ENCODE results near the gene TRAK1. TPM values are rescaled to one million over a fixed set of nuclear protein-coding genes. Genes with fewer than 3 reads are reported as not detected.

The TRAK1 gene
- polyA plus RNA-seq, 3 donors from 2014 or later: 2.1 to 7.8 (median 4.4) TPM

- Mint-ChIP-seq H3K27ac (peak overlapping the region in 1 of 6 donors; percentile 56), H3K36me3 (no peaks in the 10 kb centered on the region)
- no peak for DNase-seq
These were observed 33.5 kb upstream of the TRAK1 start for GRCh38 chr3:42057561-42058211.

GRCh38 chr3:42061025-42061712, 30.0 kb upstream of the TRAK1 start:
- Mint-ChIP-seq H3K27me3 (ENCODE audit: low read depth in 3 of 3) (peaks cover 0 to 2% (median 0%) of the 10 kb centered on the region in 3 donors), H3K4me3 (no peak overlapping the region), H3K36me3 (no peaks in the 10 kb centered on the region), H3K27ac (no peak overlapping the region), H3K9me3 (no peaks in the 10 kb centered on the region), H3K4me1 (peaks cover 25 to 46% of the 10 kb centered on the region in 2 donors)
- DNase-seq: no peak

More at GRCh38 chr3:42057561-42058211, 33.5 kb upstream of the TRAK1 start:
- H3K9me3 Mint-ChIP-seq: no peaks in the 10 kb centered on the region
- H3K4me1 Mint-ChIP-seq: peaks cover 26 to 54% of the 10 kb centered on the region in 2 donors
- no peak overlapping the region for H3K4me3 Mint-ChIP-seq
- H3K27me3 Mint-ChIP-seq (ENCODE audit: low read depth in 3 of 3): peaks cover 0 to 2% (median 2%) of the 10 kb centered on the region in 3 donors

- Mint-ChIP-seq H3K9me3 (no peaks in the 10 kb centered on the region), H3K36me3 (no peaks in the 10 kb centered on the region), H3K4me3 (no peak overlapping the region), H3K27ac (no peak overlapping the region), H3K4me1 (peaks cover 28 to 53% of the 10 kb centered on the region in 2 donors), H3K27me3 (ENCODE audit: low read depth in 3 of 3) (peaks cover 0 to 2% (median under 1%) of the 10 kb centered on the region in 3 donors)
- no peak for DNase-seq
These were observed 29.3 kb upstream of the TRAK1 start for GRCh38 chr3:42061713-42062380.

GRCh38 chr3:42062464-42062863, 28.7 kb upstream of the TRAK1 start:
- peaks cover 0 to 2% (median 2%) of the 10 kb centered on the region in 3 donors for H3K27me3 Mint-ChIP-seq (ENCODE audit: low read depth in 3 of 3)
- no peak for DNase-seq
- H3K4me3 Mint-ChIP-seq: no peak overlapping the region
- peaks cover 29 to 54% of the 10 kb centered on the region in 2 donors for H3K4me1 Mint-ChIP-seq
- no peaks in the 10 kb centered on the region for H3K36me3 Mint-ChIP-seq
- no peak overlapping the region for H3K27ac Mint-ChIP-seq
- H3K9me3 Mint-ChIP-seq: no peaks in the 10 kb centered on the region

GRCh38 chr3:42063888-42064287, 27.3 kb upstream of the TRAK1 start:
- Mint-ChIP-seq H3K27ac (no peak overlapping the region), H3K27me3 (ENCODE audit: low read depth in 3 of 3) (peaks cover 0 to 2% (median 0%) of the 10 kb centered on the region in 3 donors), H3K9me3 (no peaks in the 10 kb centered on the region), H3K4me3 (no peak overlapping the region), H3K4me1 (peaks cover 26 to 51% of the 10 kb centered on the region in 2 donors), H3K36me3 (no peaks in the 10 kb centered on the region)
- DNase-seq: no peak

- Mint-ChIP-seq H3K9me3 (no peaks in the 10 kb centered on the region), H3K4me1 (peaks cover 28 to 47% of the 10 kb centered on the region in 2 donors), H3K27me3 (ENCODE audit: low read depth in 3 of 3) (peaks cover 0 to 2% (median 0%) of the 10 kb centered on the region in 3 donors), H3K36me3 (no peaks in the 10 kb centered on the region), H3K4me3 (no peak overlapping the region), H3K27ac (peak overlapping the region in 2 of 6 donors; percentile 35 to 44)
- DNase-seq: no peak
These were observed 24.5 kb upstream of the TRAK1 start for GRCh38 chr3:42066516-42067181.

- Mint-ChIP-seq H3K36me3 (no peaks in the 10 kb centered on the region), H3K9me3 (no peaks in the 10 kb centered on the region), H3K27me3 (ENCODE audit: low read depth in 3 of 3) (peaks cover 0 to 2% (median 0%) of the 10 kb centered on the region in 3 donors), H3K4me3 (no peak overlapping the region), H3K27ac (peak overlapping the region in 2 of 6 donors; percentile 35 to 47), H3K4me1 (peaks cover 32 to 47% of the 10 kb centered on the region in 2 donors)
- DNase-seq: no peak
These were observed 23.8 kb upstream of the TRAK1 start for GRCh38 chr3:42067326-42067725.

- no peak for DNase-seq
- Mint-ChIP-seq H3K4me3 (no peak overlapping the region), H3K4me1 (peaks cover 38 to 51% of the 10 kb centered on the region in 2 donors), H3K27me3 (ENCODE audit: low read depth in 3 of 3) (peaks cover 0 to 2% (median 0%) of the 10 kb centered on the region in 3 donors), H3K27ac (no peak overlapping the region), H3K9me3 (no peaks in the 10 kb centered on the region), H3K36me3 (no peaks in the 10 kb centered on the region)
These were observed 22.7 kb upstream of the TRAK1 start for GRCh38 chr3:42068303-42069088.

- no peaks in the 10 kb centered on the region for H3K36me3 Mint-ChIP-seq
- H3K27ac Mint-ChIP-seq: no peak overlapping the region
These were observed 21.1 kb upstream of the TRAK1 start for GRCh38 chr3:42070089-42070488.

GRCh38 chr3:42070524-42070923, 20.6 kb upstream of the TRAK1 start:
- H3K36me3 Mint-ChIP-seq: no peaks in the 10 kb centered on the region
- H3K4me3 Mint-ChIP-seq: no peak overlapping the region
- peaks cover 45 to 61% of the 10 kb centered on the region in 2 donors for H3K4me1 Mint-ChIP-seq
- H3K9me3 Mint-ChIP-seq: no peaks in the 10 kb centered on the region
- DNase-seq: no peak
- no peak overlapping the region for H3K27ac Mint-ChIP-seq
- peaks cover 0 to 2% (median 0%) of the 10 kb centered on the region in 3 donors for H3K27me3 Mint-ChIP-seq (ENCODE audit: low read depth in 3 of 3)

More at GRCh38 chr3:42070089-42070488, 21.1 kb upstream of the TRAK1 start:
- H3K4me3 Mint-ChIP-seq: no peak overlapping the region
- H3K9me3 Mint-ChIP-seq: no peaks in the 10 kb centered on the region
- H3K27me3 Mint-ChIP-seq (ENCODE audit: low read depth in 3 of 3): peaks cover 0 to 2% (median 0%) of the 10 kb centered on the region in 3 donors
- peaks cover 45 to 61% of the 10 kb centered on the region in 2 donors for H3K4me1 Mint-ChIP-seq
- DNase-seq: no peak

GRCh38 chr3:42071904-42072812, 19.0 kb upstream of the TRAK1 start:
- H3K9me3 Mint-ChIP-seq: no peaks in the 10 kb centered on the region
- DNase-seq: no peak
- H3K4me3 Mint-ChIP-seq: peak overlapping the region in 2 of 5 donors; percentile 38 to 52
- peaks cover 37 to 50% of the 10 kb centered on the region in 2 donors for H3K4me1 Mint-ChIP-seq
- no peaks in the 10 kb centered on the region for H3K36me3 Mint-ChIP-seq
- H3K27ac Mint-ChIP-seq: peak overlapping the region in 4 of 6 donors; percentile 23 to 72 (median 32)
- no peaks in the 10 kb centered on the region for H3K27me3 Mint-ChIP-seq (ENCODE audit: low read depth in 3 of 3)

- Mint-ChIP-seq H3K4me3 (peak overlapping the region in 2 of 5 donors; percentile 2 to 23), H3K27me3 (ENCODE audit: low read depth in 3 of 3) (no peaks in the 10 kb centered on the region), H3K9me3 (no peaks in the 10 kb centered on the region), H3K36me3 (no peaks in the 10 kb centered on the region), H3K4me1 (peaks cover 32 to 49% of the 10 kb centered on the region in 2 donors), H3K27ac (peak overlapping the region in 3 of 6 donors; percentile 19 to 72 (median 32))
- DNase-seq: no peak
These were observed 18.3 kb upstream of the TRAK1 start for GRCh38 chr3:42072831-42073301.

Measured in immature natural killer cell (primary cell).